Measurements from ENCODE around the gene IFNGR1. TPM values are rescaled to one million over a fixed set of nuclear protein-coding genes. Genes with fewer than 3 reads are reported as not detected.
A peak's percentile ranks its signal among the peaks of the same experiment; 100 is the strongest.

IFNGR1 gene
- total and polyA plus RNA-seq, 10 of the 15 experiments (the other 5 are each of a cell fraction or from before 2014, with no cell fraction given) = 89.0 to 296 (median 138) TPM

- TF ChIP-seq ZBTB33 (IDR thresholded peaks at IDR 0.05) = no peak
- TF ChIP-seq NR2C1 (IDR thresholded peaks at IDR 0.05) = no peak
- peak; percentile 48; the same call in 1 of the 2 replicates for TF ChIP-seq MXI1 (IDR thresholded peaks at IDR 0.05; ENCODE audit: low read depth, low read length)
- no peak for TF ChIP-seq SP1 (IDR thresholded peaks at IDR 0.05; ENCODE audit: low read depth, low read length)
- no peak; the same call in 1 of the 2 replicates for TF ChIP-seq ZBTB40 (IDR thresholded peaks at IDR 0.05; ENCODE audit: borderline replicate concordance)
- TF ChIP-seq SUPT20H (IDR thresholded peaks at IDR 0.05; ENCODE audit: borderline replicate concordance, control insufficient read depth, low read depth, low read length) = no peak
- TF ChIP-seq, protein P1, sequence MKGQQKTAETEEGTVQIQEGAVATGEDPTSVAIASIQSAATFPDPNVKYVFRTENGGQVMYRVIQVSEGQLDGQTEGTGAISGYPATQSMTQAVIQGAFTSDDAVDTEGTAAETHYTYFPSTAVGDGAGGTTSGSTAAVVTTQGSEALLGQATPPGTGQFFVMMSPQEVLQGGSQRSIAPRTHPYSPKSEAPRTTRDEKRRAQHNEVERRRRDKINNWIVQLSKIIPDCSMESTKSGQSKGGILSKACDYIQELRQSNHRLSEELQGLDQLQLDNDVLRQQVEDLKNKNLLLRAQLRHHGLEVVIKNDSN (IDR thresholded peaks at IDR 0.05; ENCODE audit: borderline replicate concordance, extremely low read length, insufficient read depth, low read depth, low read length) = no peak
- no peak for TF ChIP-seq YBX1 (IDR thresholded peaks at IDR 0.05)
- no peak; the same call in 1 of the 2 replicates for TF ChIP-seq ZNF207 (IDR thresholded peaks at IDR 0.05; ENCODE audit: borderline replicate concordance)
- TF ChIP-seq CBX5 (IDR thresholded peaks at IDR 0.05; ENCODE audit: low read depth) = no peak
- TF ChIP-seq E2F4 (IDR thresholded peaks at IDR 0.05; ENCODE audit: low read depth, low read length) = no peak
- TF ChIP-seq POLR2A (IDR thresholded peaks at IDR 0.05; ENCODE audit: low read depth, low read length) = no peak
- TF ChIP-seq ZNF592 (IDR thresholded peaks at IDR 0.05) = 0 out of 2 replicates have a peak, but pooled peaks have one; percentile 76
- peak in 1 of 2 experiments; percentile 43; a peak in 1 of 4 replicates for TF ChIP-seq ETV6 (conservative IDR thresholded peaks at IDR 0.05 in 1 of 2, IDR thresholded peaks at IDR 0.05 in 1 of 2; ENCODE audit: borderline replicate concordance in 1 of 2, low read depth in 1 of 2)
- TF ChIP-seq, protein P2, sequence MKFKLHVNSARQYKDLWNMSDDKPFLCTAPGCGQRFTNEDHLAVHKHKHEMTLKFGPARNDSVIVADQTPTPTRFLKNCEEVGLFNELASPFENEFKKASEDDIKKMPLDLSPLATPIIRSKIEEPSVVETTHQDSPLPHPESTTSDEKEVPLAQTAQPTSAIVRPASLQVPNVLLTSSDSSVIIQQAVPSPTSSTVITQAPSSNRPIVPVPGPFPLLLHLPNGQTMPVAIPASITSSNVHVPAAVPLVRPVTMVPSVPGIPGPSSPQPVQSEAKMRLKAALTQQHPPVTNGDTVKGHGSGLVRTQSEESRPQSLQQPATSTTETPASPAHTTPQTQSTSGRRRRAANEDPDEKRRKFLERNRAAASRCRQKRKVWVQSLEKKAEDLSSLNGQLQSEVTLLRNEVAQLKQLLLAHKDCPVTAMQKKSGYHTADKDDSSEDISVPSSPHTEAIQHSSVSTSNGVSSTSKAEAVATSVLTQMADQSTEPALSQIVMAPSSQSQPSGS (IDR thresholded peaks at IDR 0.05; ENCODE audit: low read length) = no peak
- no peak for TF ChIP-seq LARP7 (IDR thresholded peaks at IDR 0.05)
These were observed 12.7 kb upstream of the IFNGR1 start (continued) for GRCh38 chr6:137231895-137232294.

Measured in GM12878 (cell line).